NCI-H2107 treated with DMSO at 0.1 percent for 48 hours (cell line): ENCODE data around the gene RAB14.
"Not testable (repeated sequence)": the region's sequence is repeated elsewhere in the genome, so short reads cannot be mapped to it uniquely, and the experiment has no call there.

ENCODE experiments used
- DNase-seq: peaks from one replicate; lab custom pipeline; 2025; ENCODE audit not compliant: unreplicated experiment; lab: John Stamatoyannopoulos, UW

RAB14 gene

GRCh38 chr9:121192959-121193640, 8.6 kb downstream of the RAB14 start:
- DNase-seq = no peak

DNA sequence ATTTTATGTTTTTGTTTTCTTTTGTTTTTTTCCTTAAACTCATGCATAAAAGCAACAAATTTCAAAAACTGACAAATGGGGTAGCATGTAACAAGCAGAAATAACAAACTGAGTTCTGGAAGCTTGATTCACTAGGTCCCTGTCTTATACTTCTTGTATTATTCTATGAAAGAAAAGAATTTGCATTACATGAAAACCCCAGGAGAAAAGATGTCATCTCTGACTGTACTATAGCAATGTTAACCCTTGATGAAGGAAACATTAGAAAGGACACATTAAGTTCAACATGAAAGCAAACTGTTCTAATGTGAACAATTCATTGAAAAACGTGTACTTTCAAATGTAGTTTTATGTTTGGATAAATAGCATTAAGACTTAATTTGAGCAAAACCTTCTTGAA, 9.2 kb downstream of the RAB14 start:
- no peak for DNase-seq

DNA sequence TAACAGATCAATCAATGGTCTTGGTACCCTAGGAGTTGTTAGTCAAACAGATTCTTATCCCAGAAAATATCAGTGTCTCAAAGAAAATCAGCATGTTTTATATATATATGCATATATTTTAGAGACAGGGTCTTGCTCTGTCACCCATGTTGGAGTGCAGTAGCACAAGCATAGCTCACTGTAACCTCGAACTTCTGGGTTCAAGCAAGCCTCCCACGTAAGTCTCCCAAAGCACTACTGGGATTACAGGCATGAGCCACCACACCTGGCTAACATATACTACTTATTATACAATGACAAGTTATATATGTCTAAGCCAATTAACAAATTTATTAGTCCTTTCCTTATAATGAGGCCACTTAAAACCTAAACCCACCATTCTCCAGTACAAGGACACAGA, 10.4 kb downstream of the RAB14 start:
- DNase-seq = no peak

- DNase-seq = no peak
These were observed 12.0 kb downstream of the RAB14 start for GRCh38 chr9:121189660-121190059.

DNA sequence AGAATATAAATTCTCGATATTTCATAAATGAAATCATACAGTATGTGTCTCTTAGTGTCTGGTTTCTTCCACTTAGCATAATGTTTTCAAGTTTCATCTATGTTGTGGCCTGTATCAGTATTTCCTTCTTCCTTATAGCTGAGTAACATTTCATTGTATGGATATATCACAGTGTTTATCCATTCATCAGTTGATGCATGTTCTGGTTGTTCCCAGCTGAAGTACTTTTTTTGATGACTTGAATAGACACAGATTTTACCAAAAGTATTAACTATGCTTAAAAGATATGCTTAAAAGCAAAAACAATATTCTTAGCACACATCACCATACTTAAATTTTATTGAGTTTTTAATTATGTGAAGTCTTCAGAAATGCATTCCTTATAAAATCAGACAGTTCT, 12.7 kb downstream of the RAB14 start:
- DNase-seq = no peak

GRCh38 chr9:121187636-121188305, 13.9 kb downstream of the RAB14 start:
- DNase-seq = no peak

- no peak for DNase-seq
These were observed 15.8 kb downstream of the RAB14 start for GRCh38 chr9:121185774-121186403.

DNA sequence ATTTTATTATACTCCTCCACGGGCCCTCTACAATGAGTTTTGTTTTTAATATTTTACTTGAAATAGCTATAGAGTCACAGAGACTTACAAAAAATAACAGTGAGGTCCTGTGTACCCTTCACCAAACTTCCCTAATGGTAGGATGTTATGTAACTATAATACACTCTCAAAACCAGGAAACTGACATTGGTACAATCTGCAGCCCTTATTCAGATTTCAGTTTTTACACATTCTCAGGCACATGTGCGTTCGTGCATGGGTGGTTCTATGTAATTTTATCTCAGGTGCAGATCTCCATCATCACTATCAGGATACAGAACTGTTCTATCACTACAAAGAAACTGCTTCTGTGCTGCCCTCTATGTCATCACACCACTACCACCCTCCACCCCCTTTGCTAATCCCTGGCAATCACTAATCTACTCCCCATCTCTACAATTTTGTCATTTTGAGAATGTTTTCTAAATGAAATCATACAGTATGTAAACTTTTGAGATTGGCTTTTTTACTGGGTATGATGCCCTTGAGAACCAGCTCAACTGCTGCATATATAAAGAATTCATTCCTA, 16.4 kb downstream of the RAB14 start:
- no peak for DNase-seq

- no peak for DNase-seq
These were observed 17.2 kb downstream of the RAB14 start for GRCh38 chr9:121184463-121184862.

GRCh38 chr9:121183666-121184423, 17.8 kb downstream of the RAB14 start:
- DNase-seq = no peak

- no peak for DNase-seq
These were observed 18.7 kb downstream of the RAB14 start for GRCh38 chr9:121182989-121183388.

DNA sequence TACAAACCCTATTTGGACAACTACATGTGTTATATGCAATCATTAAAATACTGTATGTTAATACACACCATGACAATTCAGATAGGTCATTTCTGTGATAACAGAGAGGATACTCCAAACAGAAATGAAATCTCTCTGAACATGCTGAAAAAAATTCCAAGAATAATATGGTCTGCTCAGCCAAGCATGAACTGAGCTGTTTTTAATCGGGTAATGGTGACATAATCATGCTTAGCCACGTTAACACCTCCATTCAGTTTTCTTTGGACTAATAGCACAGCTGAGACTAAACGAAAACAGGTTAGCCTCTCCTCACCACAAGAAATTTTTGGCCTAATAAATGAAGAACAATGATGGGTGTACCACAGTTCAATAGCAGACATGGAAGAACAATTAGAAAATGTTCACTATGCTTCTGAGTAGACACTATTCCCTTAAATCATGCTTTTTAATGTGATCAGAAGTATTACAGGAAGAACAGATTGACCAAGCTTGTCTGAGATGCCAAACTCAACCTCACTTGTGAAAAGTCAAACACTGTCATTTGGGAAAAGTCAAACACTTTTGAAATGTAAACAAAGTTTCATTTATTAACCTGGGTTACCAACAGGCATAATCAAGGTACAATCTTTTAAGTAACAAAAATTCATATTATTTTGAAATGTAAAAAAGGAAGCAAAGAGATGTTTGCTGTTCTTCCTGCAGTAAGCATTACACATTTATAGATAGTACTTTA, 19.4 kb downstream of the RAB14 start:
- DNase-seq = no peak

GRCh38 chr9:121179930-121180681, 21.6 kb downstream of the RAB14 start:
- no peak for DNase-seq

- not testable (repeated sequence) for DNase-seq
These were observed 22.3 kb downstream of the RAB14 start for GRCh38 chr9:121179373-121179721.

- DNase-seq = no peak
These were observed 22.8 kb downstream of the RAB14 start for GRCh38 chr9:121178676-121179372.

GRCh38 chr9:121173501-121173900, 28.2 kb downstream of the RAB14 start:
- DNase-seq = no peak

GRCh38 chr9:121172726-121173487, 28.8 kb downstream of the RAB14 start:
- DNase-seq = no peak

DNA sequence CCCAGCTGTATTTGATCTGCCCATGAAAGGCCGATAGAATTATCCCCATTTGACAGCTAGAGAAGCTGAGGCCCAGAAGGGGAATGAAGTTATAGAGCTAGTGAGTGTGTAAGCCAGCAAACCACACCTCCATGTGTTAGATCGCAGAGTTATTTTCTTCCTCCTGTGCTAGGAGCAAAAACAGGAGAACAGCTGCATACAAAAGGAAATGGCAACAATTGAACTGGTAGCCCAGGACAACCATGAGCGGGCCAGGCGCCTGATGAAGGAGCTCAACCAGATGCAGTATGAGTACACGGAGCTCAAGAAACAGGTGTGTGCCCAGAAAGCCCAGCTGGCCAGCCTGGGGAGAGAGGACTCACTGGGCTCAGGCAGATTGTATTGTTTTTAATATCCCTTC, 30.4 kb downstream of the RAB14 start:
- DNase-seq = no peak
